Gastroesophageal sphincter (tissue), 3 donors: Measurements from ENCODE around the gene CTSF.

ENCODE experiments used
- CTCF ChIP-seq, 4 experiments: fragments of 200-600 bp in 2 of 4; fragments of 450-650 bp in 2 of 4; sonication (generic) in 1 of 4; IDR thresholded peaks; one replicate each; pipeline ENCODE4 v1.5.1; 2017 to 2019; ENCODE audit warnings: antibody characterized with exemption in 4 of 4, mild to moderate bottlenecking in 2 of 4, moderate library complexity in 2 of 4
- POLR2A ChIP-seq, 2 donors: fragments of 450-650 bp; IDR thresholded peaks; one replicate each; pipeline ENCODE4 v1.6.1; 2017; ENCODE audit warnings: antibody characterized with exemption in 2 of 2, mild to moderate bottlenecking in 2 of 2, moderate library complexity in 1 of 2

GRCh38 chr11:66548774-66549630, 19.4 kb downstream of the CTSF start:
- TF ChIP-seq POLR2A (IDR thresholded peaks at IDR 0.05), result no peak
- TF ChIP-seq CTCF (IDR thresholded peaks at IDR 0.05), result no peak
